A549 treated with GW870086 at 1 μM for 4 hours (cell line): ENCODE measurements around the gene NFS1. TPM values are rescaled to one million over a fixed set of nuclear protein-coding genes. Genes with fewer than 3 reads are reported as not detected.

Experiments used
- total RNA-seq: library from RNA; stranded (reverse); fragments of 200-300 nt; extraction: Qiagen RNA extraction; gene quantifications from 5 replicates; pipeline ENCODE4 v1.2.3, GENCODE V29; 2022; ENCODE audit warnings: low read depth

NFS1 gene
- 35.1 to 40.2 TPM (median 38.3 TPM) in 5 replicates for total RNA-seq

DNA sequence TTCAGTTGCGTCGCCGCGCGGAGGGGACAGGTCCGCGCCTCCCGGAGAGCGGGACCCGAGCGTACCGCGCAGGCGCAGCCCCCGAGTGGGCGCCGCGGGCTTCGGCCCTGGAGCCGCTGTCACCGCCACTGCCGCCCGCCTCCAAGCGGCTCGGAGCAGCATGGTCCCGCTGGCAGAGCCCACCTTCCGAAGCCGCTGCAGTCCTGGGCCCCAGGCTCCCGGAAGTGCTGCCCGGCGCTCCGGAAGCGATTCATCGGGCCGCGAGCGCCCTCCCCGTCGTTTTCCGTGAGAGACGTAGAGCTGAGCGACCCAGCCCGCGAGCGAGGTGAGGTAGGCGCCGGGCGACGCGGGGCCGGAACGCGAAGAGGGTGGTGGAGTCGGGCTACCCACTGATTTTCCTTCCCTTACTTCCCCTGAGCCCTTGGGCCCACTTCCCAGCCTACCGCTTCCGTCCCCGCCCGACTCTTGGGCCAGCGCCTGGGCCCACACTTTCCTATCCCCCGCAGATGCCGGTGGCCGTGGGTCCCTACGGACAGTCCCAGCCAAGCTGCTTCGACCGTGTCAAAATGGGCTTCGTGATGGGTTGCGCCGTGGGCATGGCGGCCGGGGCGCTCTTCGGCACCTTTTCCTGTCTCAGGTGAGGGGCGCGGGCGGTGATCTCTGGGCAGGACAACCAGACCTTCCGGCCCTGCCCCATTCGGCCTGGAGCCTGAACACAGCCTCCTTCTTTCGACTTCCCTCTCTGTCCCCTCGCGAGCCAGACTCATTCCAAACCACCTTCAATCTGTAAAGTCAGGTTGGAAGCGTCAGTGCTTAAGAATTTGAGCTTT is at the start of gene NFS1, which contains the start of gene ROMO1:
NFS1 (minus strand) TSS at position 226 of the 830 bp plus-strand sequence; CDS start at position 162, 64 bp downstream.
ROMO1 (plus strand) TSS at position 279 of the 830 bp plus-strand sequence; CDS start at position 507, 228 bp downstream.

DNA sequence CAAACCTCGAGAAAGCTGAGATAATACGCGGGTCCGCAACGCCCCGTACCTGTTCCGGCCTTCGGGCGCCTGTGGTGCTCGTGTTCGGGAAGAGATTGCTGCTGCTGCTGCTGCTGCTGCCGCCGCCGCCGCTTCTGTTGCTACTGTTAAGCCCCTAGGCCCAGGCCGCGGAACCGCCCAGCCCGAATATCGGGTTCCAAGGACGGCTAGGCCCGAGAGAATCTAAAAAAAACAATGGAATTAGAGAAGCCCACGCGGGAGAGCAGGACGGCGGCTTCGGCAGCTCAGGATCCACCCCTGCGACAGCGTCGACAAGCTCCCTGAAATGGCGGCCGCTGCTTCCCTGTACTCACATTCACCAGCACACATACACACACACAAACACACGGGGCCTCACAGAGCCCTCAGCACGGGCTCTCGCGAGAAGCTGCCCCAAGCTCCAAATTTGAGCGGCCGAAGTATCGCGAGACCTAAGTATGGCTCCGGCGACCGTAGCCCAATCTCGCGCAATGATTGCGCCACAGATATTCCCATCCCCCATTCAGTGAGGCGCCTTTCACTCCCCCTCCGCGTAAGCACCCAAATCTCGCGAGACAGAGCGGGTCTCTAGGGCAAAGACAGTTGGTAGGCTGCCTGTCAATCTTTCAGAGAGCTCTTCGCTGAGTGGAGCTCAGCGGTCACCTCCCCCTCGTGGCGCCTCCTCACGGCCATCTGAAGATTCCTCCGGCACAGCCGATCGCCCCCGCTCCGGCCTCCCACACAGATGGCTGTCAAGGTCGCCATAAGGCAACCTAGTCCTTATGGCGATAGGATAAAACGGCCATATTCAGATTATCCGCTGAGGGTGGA is 43.0 kb upstream of the NFS1 start, which contains the start of gene RBM39:
RBM39 (minus strand) TSS at position 369 of the 849 bp plus-strand sequence. CDS start 1,386 bp downstream, outside the sequence.

DNA sequence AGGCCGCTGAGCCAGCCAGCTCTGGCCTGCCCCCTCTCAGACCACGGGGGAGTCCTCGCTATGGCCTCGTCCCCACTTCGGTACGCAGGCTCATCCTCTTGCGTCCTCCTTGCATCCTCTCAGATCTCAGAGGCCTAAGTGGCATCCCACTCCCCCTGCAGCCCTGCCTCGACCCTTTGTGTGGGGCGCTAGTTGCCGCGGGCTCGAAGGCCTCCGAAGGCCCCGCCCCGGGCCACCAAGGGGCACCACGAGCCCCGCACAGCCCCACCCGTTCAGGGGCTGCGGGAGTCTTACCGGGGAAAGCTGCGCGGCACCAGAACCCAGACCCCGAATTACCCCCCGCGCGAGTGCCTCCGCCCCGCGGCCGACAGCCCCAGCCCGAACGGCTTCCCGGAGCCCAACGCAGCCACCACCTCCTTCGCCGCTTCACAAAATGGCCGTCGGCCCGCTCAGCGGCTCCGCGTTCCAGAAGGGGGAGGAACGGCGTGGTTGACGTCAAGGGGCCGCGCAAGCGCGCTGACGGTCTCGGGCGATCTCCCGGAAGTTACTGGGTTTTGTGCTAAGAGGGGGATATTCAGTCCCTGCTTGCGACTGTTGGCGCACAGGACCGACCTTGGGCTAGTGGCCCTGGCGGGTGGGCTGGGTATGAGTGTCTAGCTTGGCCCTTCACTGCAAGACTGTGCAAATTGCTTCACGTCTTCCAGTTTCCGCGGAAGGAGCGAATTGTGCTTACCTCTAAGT is 34.5 kb downstream of the NFS1 start, which contains the start of the genes CPNE1 and RBM12:
CPNE1 (minus strand) TSS at position 435 of the 741 bp plus-strand sequence. CDS start 31,977 bp downstream, outside the sequence.
RBM12 (minus strand) TSS at position 435 of the 741 bp plus-strand sequence. CDS start 9,578 bp downstream, outside the sequence.

Other genes starting within 250 kb of the NFS1 start
- 20.9 to 29.5 TPM (median 22.8 TPM) in 5 replicates for gene CEP250, start 243.8 kb downstream of the NFS1 start, total RNA-seq
- not detected in 5 replicates for gene C20orf173, start 169.7 kb downstream of the NFS1 start, total RNA-seq
- gene ERGIC3, start 157.3 kb downstream of the NFS1 start, total RNA-seq = 217 to 241 TPM (median 235 TPM) in 5 replicates
- gene SPAG4, start 83.5 kb downstream of the NFS1 start, total RNA-seq = 2.9 to 6.0 TPM (median 4.7 TPM) in 5 replicates
- gene CPNE1, start 34.5 kb downstream of the NFS1 start, total RNA-seq = 168 to 220 TPM (median 208 TPM) in 5 replicates
- gene RBM12, start 34.5 kb downstream of the NFS1 start, total RNA-seq = 71.4 to 87.0 TPM (median 82.9 TPM) in 5 replicates
- 336 to 420 TPM (median 360 TPM) in 5 replicates for gene ROMO1, start 53 bp upstream of the NFS1 start, total RNA-seq
- gene RBM39, start 42.9 kb upstream of the NFS1 start, total RNA-seq = 166 to 201 TPM (median 190 TPM) in 5 replicates
- 24.3 to 31.7 TPM (median 30.6 TPM) in 5 replicates for gene PHF20, start 72.7 kb upstream of the NFS1 start, total RNA-seq